ENCODE results near the gene RACK1. TPM values are rescaled to one million over a fixed set of nuclear protein-coding genes. Genes with fewer than 3 reads are reported as not detected.

RACK1 gene
- total and polyA plus RNA-seq, 2 of the 8 experiments (the other 6 are each of a cell fraction or from before 2014, with no cell fraction given), result 2,589 to 7,971 TPM

DNA sequence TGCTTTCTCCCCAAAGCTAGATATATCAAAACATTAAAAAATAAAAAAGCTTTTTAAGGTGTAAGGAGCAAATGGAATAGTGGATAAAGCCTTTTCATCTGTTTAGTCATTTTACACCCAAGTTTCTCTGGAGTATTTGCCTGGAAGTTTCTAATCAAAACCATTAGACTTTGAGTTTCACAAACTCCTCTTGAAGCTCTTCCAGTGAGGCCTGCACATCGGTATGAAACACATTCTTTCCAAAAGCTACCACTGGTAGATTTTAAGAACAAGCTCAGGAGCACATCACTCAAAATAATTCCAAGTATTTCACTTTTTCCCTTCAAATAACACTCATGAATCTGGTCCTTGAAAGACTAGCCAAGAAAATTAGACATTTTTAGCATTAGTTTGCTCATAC, 11.6 kb upstream of the RACK1 start (continued):
- no peak for TF ChIP-seq TAF1 (IDR thresholded peaks at IDR 0.05; ENCODE audit: low read depth, low read length)
